Upper lobe of right lung (tissue), 1 donor: ENCODE results near the gene ZNF446. TPM values are rescaled to one million over a fixed set of nuclear protein-coding genes. Genes with fewer than 3 reads are reported as not detected.

ENCODE experiments used
- ATAC-seq: fragments of 200-7000 bp; cut with Tn5 transposase; one replicate; pipeline ENCODE4 v1.9.1; 2020; ENCODE audit warnings: mild to moderate bottlenecking, moderate library complexity
- DNase-seq: peaks from one replicate; pipeline ENCODE4 v3.0.0-alpha.2; 2020
- H3K27ac ChIP-seq: fragments of 200-600 bp; one replicate; pipeline ENCODE4 v1.8.0; 2022
- H3K27me3 ChIP-seq: fragments of 200-600 bp; one replicate; pipeline ENCODE4 v1.8.0; 2022; ENCODE audit warnings: mild to moderate bottlenecking
- H3K36me3 ChIP-seq: fragments of 200-600 bp; one replicate; pipeline ENCODE4 v1.8.0; 2022
- H3K4me1 ChIP-seq: fragments of 200-600 bp; one replicate; pipeline ENCODE4 v1.8.0; 2022
- H3K4me3 ChIP-seq: fragments of 200-600 bp; one replicate; pipeline ENCODE4 v1.8.0; 2022; ENCODE audit warnings: mild to moderate bottlenecking
- H3K9me3 ChIP-seq: fragments of 200-600 bp; one replicate; pipeline ENCODE4 v1.8.0; 2022
- CTCF ChIP-seq: fragments of 200-600 bp; IDR thresholded peaks from one replicate; pipeline ENCODE4 v1.8.0; 2022; ENCODE audit warnings: antibody characterized with exemption
- intact Hi-C: fragments of 100-400 bp; cut with DNase I; formaldehyde crosslinking; loops from one replicate; pipeline ENCODE4 v1.11.0; 2022
- total RNA-seq: library from RNA; stranded (reverse); fragmentation: NEBNext Ultra II Directional; extraction: Animal tissue kit (Norgen Biotek cat#: 25700); gene quantifications from one replicate; pipeline ENCODE4 v1.2.1, GENCODE V29; 2021
- donor health status: DM: no; HTN: yes; CAD: no; lungs with severe emphysema.

The ZNF446 gene
- total RNA-seq, 1 donor from 2014 or later = 8.8 TPM

- Histone ChIP-seq H3K4me1 (peaks cover 15% of the 10 kb centered on the region), H3K36me3 (peaks cover 31% of the 10 kb centered on the region)
- no peak for ATAC-seq
Measured at GRCh38 chr19:58474291-58474996, 1.7 kb upstream of the ZNF446 start.

GRCh38 chr19:58474997-58475713, 997 bp upstream of the ZNF446 start:
- DNase-seq = no peak
- ATAC-seq = no peak
- TF ChIP-seq CTCF = no peak
- peak overlapping the region; percentile 94 for H3K27ac ChIP-seq
- H3K9me3 ChIP-seq = no peaks in the 10 kb centered on the region
- peaks cover 23% of the 10 kb centered on the region for H3K36me3 ChIP-seq
- peaks cover 15% of the 10 kb centered on the region for H3K4me1 ChIP-seq
- intact Hi-C loops = no loop called here
- no peaks in the 10 kb centered on the region for H3K27me3 ChIP-seq
- H3K4me3 ChIP-seq = peak overlapping the region; percentile 71

More at GRCh38 chr19:58474291-58474996, 1.7 kb upstream of the ZNF446 start:
- no peaks in the 10 kb centered on the region for H3K27me3 ChIP-seq
- DNase-seq = no peak
- intact Hi-C loops = no loop called here
- peak overlapping the region; percentile 94 for H3K27ac ChIP-seq
- no peak for TF ChIP-seq CTCF
- H3K4me3 ChIP-seq = no peak overlapping the region
- no peaks in the 10 kb centered on the region for H3K9me3 ChIP-seq

GRCh38 chr19:58476498-58477015, 405 bp downstream of the ZNF446 start:
- Histone ChIP-seq H3K9me3 (no peaks in the 10 kb centered on the region), H3K4me3 (peak overlapping the region; percentile 71), H3K4me1 (peaks cover 15% of the 10 kb centered on the region), H3K36me3 (peaks cover 32% of the 10 kb centered on the region), H3K27me3 (no peaks in the 10 kb centered on the region), H3K27ac (peak overlapping the region; percentile 94)
- intact Hi-C loops = no loop called here
- DNase-seq (no peak), ATAC-seq (no peak)
- TF ChIP-seq CTCF = no peak

GRCh38 chr19:58477130-58477529, 978 bp downstream of the ZNF446 start:
- H3K9me3 ChIP-seq = no peaks in the 10 kb centered on the region
- peak overlapping the region; percentile 94 for H3K27ac ChIP-seq
- H3K4me1 ChIP-seq = peaks cover 15% of the 10 kb centered on the region
- H3K4me3 ChIP-seq = no peak overlapping the region
- DNase-seq (no peak), ATAC-seq (no peak)
- no peaks in the 10 kb centered on the region for H3K27me3 ChIP-seq
- peaks cover 26% of the 10 kb centered on the region for H3K36me3 ChIP-seq
- TF ChIP-seq CTCF = no peak
- intact Hi-C loops = no loop called here

GRCh38 chr19:58477871-58478270, 1.7 kb downstream of the ZNF446 start:
- H3K4me1 ChIP-seq = peaks cover 15% of the 10 kb centered on the region
- H3K9me3 ChIP-seq = no peaks in the 10 kb centered on the region
- intact Hi-C loops = no loop called here
- no peak for ATAC-seq
- no peak for TF ChIP-seq CTCF
- no peaks in the 10 kb centered on the region for H3K27me3 ChIP-seq
- no peak overlapping the region for H3K4me3 ChIP-seq
- peaks cover 19% of the 10 kb centered on the region for H3K36me3 ChIP-seq
- no peak for DNase-seq
- H3K27ac ChIP-seq = no peak overlapping the region
